ENCODE measurements around the gene NARF. TPM values are rescaled to one million over a fixed set of nuclear protein-coding genes. Genes with fewer than 3 reads are reported as not detected.

NARF gene
- total and polyA plus RNA-seq, 2 donors from 2014 or later: 29.1 to 45.8 TPM

- FAIRE-seq (no peak), DNase-seq (no peak)
- H3K4me3 ChIP-seq (ENCODE audit: low read length in 3 of 3): no peak overlapping the region
- H3K9me3 ChIP-seq (ENCODE audit: control insufficient read depth in 2 of 3, insufficient read depth in 1 of 3, low read length in 3 of 3): no peaks in the 10 kb centered on the region
- H3K9ac ChIP-seq (ENCODE audit: low read length in 3 of 3): no peak overlapping the region
- peaks cover 0 to 10% (median 0%) of the 10 kb centered on the region in 3 donors for H3K36me3 ChIP-seq (ENCODE audit: control insufficient read depth in 2 of 3, insufficient read depth in 3 of 3, low read length in 3 of 3)
- no peak for TF ChIP-seq CTCF (IDR thresholded peaks at IDR 0.05; ENCODE audit: borderline replicate concordance, extremely low read depth, insufficient read depth)
- no peaks in the 10 kb centered on the region for H3K27me3 ChIP-seq (ENCODE audit: control insufficient read depth, insufficient read depth, low read length)
- H3K27ac ChIP-seq (ENCODE audit: low read depth in 2 of 2, low read length in 2 of 2): no peak overlapping the region
- intact Hi-C loops (cut with DNase I): no loop called here
- H3K4me1 ChIP-seq (ENCODE audit: control insufficient read depth in 2 of 3, insufficient read depth in 2 of 3, low read depth in 1 of 3, low read length in 3 of 3): peaks cover 0 to 2% (median 0%) of the 10 kb centered on the region in 3 donors
Measured at GRCh38 chr17:82491196-82491530, 32.6 kb downstream of the NARF start.

- Histone ChIP-seq H3K27ac (ENCODE audit: low read depth in 2 of 2, low read length in 2 of 2) (no peak overlapping the region), H3K4me3 (ENCODE audit: low read length in 3 of 3) (no peak overlapping the region), H3K27me3 (ENCODE audit: control insufficient read depth, insufficient read depth, low read length) (no peaks in the 10 kb centered on the region), H3K9me3 (ENCODE audit: control insufficient read depth in 2 of 3, insufficient read depth in 1 of 3, low read length in 3 of 3) (no peaks in the 10 kb centered on the region), H3K9ac (ENCODE audit: low read length in 3 of 3) (no peak overlapping the region), H3K4me1 (ENCODE audit: control insufficient read depth in 2 of 3, insufficient read depth in 2 of 3, low read depth in 1 of 3, low read length in 3 of 3) (peaks cover 0 to 5% (median 0%) of the 10 kb centered on the region in 3 donors), H3K36me3 (ENCODE audit: control insufficient read depth in 2 of 3, insufficient read depth in 3 of 3, low read length in 3 of 3) (peaks cover 0 to 10% (median 0%) of the 10 kb centered on the region in 3 donors)
- DNase-seq (no peak), FAIRE-seq (no peak)
- intact Hi-C loops (cut with DNase I): no loop called here
- no peak for TF ChIP-seq CTCF (IDR thresholded peaks at IDR 0.05; ENCODE audit: borderline replicate concordance, extremely low read depth, insufficient read depth)
Measured at GRCh38 chr17:82491533-82491932, 33.0 kb downstream of the NARF start.

- H3K27me3 ChIP-seq (ENCODE audit: control insufficient read depth, insufficient read depth, low read length): no peaks in the 10 kb centered on the region
- H3K9me3 ChIP-seq (ENCODE audit: control insufficient read depth in 2 of 3, insufficient read depth in 1 of 3, low read length in 3 of 3): no peaks in the 10 kb centered on the region
- FAIRE-seq (no peak), DNase-seq (no peak)
- TF ChIP-seq CTCF (IDR thresholded peaks at IDR 0.05; ENCODE audit: borderline replicate concordance, extremely low read depth, insufficient read depth): no peak
- no peak overlapping the region for H3K9ac ChIP-seq (ENCODE audit: low read length in 3 of 3)
- intact Hi-C loops (cut with DNase I): no loop called here
- peaks cover 0 to 11% (median 0%) of the 10 kb centered on the region in 3 donors for H3K4me1 ChIP-seq (ENCODE audit: control insufficient read depth in 2 of 3, insufficient read depth in 2 of 3, low read depth in 1 of 3, low read length in 3 of 3)
- no peak overlapping the region for H3K27ac ChIP-seq (ENCODE audit: low read depth in 2 of 2, low read length in 2 of 2)
- no peak overlapping the region for H3K4me3 ChIP-seq (ENCODE audit: low read length in 3 of 3)
- peaks cover 0 to 10% (median 0%) of the 10 kb centered on the region in 3 donors for H3K36me3 ChIP-seq (ENCODE audit: control insufficient read depth in 2 of 3, insufficient read depth in 3 of 3, low read length in 3 of 3)
Measured at GRCh38 chr17:82492643-82493225, 34.2 kb downstream of the NARF start.
